ENCODE data around the gene RIPK3.
A peak's percentile ranks its signal among the peaks of the same experiment; 100 is the strongest.
"Not testable (repeated sequence)": the region's sequence is repeated elsewhere in the genome, so short reads cannot be mapped to it uniquely, and the experiment has no call there.

RIPK3 gene

DNA sequence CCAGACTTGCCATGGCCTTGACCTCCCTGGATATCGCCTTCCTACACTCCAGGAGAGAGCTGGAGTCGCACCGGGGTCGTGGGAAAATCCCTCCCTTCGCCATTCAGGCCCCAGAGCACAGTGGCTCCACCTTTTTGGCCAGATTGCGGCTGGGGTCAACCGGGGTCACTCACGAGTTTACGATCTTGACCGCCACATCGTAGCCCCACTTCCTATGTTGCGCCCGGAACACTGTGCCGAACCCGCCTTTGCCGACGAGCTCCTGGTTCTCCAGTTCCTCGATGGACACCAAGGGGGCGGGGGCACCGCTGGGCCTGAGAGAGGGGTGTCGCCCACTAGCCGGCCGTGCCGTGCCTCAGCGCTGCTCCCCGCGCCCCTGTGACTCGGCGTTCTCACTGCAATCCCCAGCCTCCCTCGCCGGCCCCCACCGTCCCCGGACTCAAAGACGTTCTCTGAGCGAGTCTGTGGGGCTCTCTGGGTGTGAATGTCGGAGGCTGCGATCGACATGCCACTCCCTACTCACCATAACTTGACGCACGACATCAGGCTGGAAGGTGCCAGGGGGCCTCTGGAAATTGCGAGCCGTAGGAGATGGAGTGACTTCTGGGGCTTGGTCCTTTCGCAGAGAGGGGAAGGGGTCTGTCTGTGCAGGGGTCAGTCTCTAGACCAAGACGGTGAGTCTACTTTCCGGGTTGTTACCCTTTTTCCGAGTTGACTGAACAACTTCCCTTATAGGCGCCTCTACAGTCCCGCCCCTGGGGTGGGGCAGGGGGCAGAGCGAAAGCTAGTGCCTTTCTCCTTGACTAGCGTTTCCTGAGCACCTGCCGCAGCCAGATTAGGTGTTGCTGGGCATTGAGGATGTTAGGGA is at the start of gene RIPK3:
Gene RIPK3, minus strand, starts transcription at position 708 of the 868 bp plus-strand sequence. Its CDS starts 165 bp downstream, at position 543.
- CTCF ChIA-PET = interaction anchor here (0.8 to 21.9 kb wide), 13 partner anchors 7 to 94 kb away, joined by 3 to 629 read pairs (median 5); partner anchors contain the start of genes CBLN3, CIDEB, KHNYN and LTB4R2
- TF ChIP-seq, protein P1, sequence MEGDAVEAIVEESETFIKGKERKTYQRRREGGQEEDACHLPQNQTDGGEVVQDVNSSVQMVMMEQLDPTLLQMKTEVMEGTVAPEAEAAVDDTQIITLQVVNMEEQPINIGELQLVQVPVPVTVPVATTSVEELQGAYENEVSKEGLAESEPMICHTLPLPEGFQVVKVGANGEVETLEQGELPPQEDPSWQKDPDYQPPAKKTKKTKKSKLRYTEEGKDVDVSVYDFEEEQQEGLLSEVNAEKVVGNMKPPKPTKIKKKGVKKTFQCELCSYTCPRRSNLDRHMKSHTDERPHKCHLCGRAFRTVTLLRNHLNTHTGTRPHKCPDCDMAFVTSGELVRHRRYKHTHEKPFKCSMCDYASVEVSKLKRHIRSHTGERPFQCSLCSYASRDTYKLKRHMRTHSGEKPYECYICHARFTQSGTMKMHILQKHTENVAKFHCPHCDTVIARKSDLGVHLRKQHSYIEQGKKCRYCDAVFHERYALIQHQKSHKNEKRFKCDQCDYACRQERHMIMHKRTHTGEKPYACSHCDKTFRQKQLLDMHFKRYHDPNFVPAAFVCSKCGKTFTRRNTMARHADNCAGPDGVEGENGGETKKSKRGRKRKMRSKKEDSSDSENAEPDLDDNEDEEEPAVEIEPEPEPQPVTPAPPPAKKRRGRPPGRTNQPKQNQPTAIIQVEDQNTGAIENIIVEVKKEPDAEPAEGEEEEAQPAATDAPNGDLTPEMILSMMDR (IDR thresholded peaks at IDR 0.05; ENCODE audit: control extremely low read depth, extremely low read depth, low read depth, missing control alignments) = no peak

DNA sequence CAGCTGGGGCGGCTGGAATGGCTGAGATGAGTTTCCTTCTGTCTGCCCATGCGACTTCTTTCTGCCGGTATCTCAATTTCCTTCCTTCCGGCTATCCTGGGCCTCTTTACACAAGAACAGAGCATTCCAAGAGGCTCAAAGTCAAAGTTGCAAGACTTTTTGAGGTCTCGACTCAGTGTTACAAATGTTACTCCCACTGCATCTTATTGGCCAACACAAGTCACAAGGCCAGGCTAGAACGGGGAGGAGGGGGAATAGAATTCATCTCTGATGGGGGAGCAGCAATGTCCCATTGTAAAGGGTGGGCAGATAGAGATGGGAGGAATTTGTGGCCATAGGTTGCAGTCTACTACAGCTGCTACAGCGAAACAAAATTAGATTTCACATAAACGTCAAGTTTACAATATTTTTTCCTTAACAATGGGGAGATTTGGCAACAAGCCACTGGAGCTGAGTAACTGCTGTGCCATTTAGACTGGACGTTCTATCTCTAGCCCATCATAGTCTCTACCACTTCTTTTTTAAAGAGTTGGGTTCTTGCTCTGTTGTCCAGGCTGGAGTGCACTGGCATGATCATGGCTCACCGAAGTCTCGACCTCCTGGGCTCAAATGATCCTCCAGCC is 49.5 kb upstream of the RIPK3 start:
- POLR2A ChIA-PET = no interaction called here
- TF ChIP-seq, protein P1 (IDR thresholded peaks at IDR 0.05; ENCODE audit: control extremely low read depth, extremely low read depth, low read depth, missing control alignments) = no peak
- CTCF ChIA-PET = no interaction called here
- no peak for DNase-seq (ENCODE audit: extremely low spot score)

More for the DNA sequence above, at the start of gene RIPK3:
- DNase-seq (ENCODE audit: extremely low spot score) = peak; percentile 84
- POLR2A ChIA-PET = interaction anchor here (1.3 kb wide), 1 partner anchor 92 kb away, joined by 5 read pairs; no protein-coding TSS in a partner anchor

DNA sequence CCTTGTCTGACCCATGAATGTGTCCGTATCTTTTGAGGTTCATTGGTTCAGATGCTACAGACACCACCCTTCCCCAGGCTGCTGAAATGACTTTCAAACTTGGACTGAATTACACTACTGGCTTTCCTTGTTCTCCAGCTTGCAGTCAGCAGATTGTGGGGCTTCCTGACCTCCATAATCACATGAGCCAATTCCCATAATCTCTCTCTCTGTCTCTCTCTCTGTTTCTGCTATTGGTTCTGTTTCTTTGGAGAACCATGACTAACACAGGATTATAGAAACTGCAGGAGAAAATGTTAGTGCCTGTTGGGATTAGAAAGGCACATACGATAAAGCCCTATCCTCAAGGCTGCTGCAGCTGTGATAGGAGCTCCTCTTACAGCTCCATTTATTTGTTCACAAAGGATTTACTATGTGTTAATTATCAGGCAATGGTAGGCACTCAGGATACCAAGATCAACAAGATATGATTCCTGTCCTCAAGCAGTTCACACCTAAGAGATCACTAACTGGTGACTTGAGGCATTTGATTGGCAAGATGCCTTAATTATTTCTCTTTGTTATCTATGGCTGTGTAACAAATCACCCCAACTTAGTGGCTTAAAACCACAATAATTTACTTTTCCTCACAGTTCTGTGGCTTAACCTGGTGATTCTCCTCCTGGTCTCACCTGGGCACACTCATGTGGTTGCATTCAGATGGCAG is 48.8 kb upstream of the RIPK3 start:
- POLR2A ChIA-PET = no interaction called here

DNA sequence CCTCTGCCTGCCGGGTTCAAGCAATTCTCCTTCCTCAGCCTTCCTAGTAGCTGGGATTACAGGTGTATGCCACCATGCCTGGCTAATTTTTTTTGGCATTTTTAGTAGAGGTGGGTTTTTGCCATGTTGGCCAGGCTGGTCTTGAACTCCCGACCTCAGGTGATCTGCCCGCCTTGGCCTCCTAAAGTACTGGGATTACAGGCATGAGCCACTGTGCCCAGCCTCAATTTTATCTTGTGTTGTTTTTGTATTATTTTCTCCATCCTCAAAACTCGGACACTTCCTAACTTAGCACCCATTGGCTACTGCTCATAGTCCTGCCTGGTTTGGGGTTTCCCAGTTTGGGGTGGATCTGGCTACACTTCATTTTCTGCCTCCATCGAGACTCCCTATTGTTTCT is 47.8 kb upstream of the RIPK3 start:
- POLR2A ChIA-PET; CTCF ChIA-PET; DNase-seq (ENCODE audit: extremely low spot score): not testable (repeated sequence)

More for the DNA sequence above, 48.8 kb upstream of the RIPK3 start:
- TF ChIP-seq, protein P1 (IDR thresholded peaks at IDR 0.05; ENCODE audit: control extremely low read depth, extremely low read depth, low read depth, missing control alignments) = no peak
- no peak for DNase-seq (ENCODE audit: extremely low spot score)
- CTCF ChIA-PET = no interaction called here

DNA sequence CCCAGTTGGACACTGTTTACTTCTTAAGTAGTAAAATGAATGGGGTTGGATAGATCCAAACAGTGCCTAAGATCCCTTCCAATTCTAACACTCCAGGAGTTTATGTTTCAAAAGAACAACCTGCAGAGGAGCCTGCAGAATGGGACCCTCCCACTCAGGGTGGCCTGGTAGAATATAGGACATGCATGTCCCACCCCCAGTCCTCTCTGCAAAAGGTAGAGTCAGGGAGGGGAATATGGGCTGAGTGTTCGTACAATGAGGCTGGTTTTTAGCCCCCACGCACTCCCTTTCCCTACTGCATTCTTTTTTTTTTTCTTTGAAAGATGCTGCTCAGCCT is 47.2 kb upstream of the RIPK3 start:
- no peak for DNase-seq (ENCODE audit: extremely low spot score)
- ChIA-PET CTCF (interaction anchor here (1.3 kb wide), 1 partner anchor 50 kb away, joined by 3 read pairs; no protein-coding TSS in a partner anchor), POLR2A (no interaction called here)
- TF ChIP-seq, protein P1 (IDR thresholded peaks at IDR 0.05; ENCODE audit: control extremely low read depth, extremely low read depth, low read depth, missing control alignments) = no peak

GRCh38 chr14:24385524-24385923 is 45.7 kb upstream of the RIPK3 start:
- DNase-seq (ENCODE audit: extremely low spot score) = no peak
- ChIA-PET CTCF (interaction anchor here (1.1 to 1.5 kb wide), 3 partner anchors 46 to 51 kb away, joined by 3 to 4 read pairs (median 3); no protein-coding TSS in a partner anchor), POLR2A (no interaction called here)
- TF ChIP-seq, protein P1 (IDR thresholded peaks at IDR 0.05; ENCODE audit: control extremely low read depth, extremely low read depth, low read depth, missing control alignments) = no peak

Data from GM10248 (cell line).